Testis (tissue), 3 donors: ENCODE results near the gene RXFP3. TPM values are rescaled to one million over a fixed set of nuclear protein-coding genes. Genes with fewer than 3 reads are reported as not detected.
A peak's percentile ranks its signal among the peaks of the same experiment; 100 is the strongest.

Source experiments
- DNase-seq: peaks from one replicate; pipeline ENCODE4 v3.0.0-alpha.2; 2019
- H3K27ac ChIP-seq, 2 donors: fragments of 200-600 bp; sonication (generic); one replicate each; pipeline ENCODE4 v1.5.1; 2019
- H3K27me3 ChIP-seq: fragments of 200-600 bp; sonication (generic); one replicate; pipeline ENCODE4 v1.5.1; 2019
- H3K36me3 ChIP-seq: fragments of 200-600 bp; sonication (generic); one replicate; pipeline ENCODE4 v1.5.1; 2017; ENCODE audit warnings: low read depth; ENCODE audit errors: missing control alignments
- H3K4me1 ChIP-seq: fragments of 200-600 bp; sonication (generic); one replicate; pipeline ENCODE4 v1.5.1; 2019
- H3K4me3 ChIP-seq, 2 donors: fragments of 200-600 bp; sonication (generic); one replicate each; pipeline ENCODE4 v1.5.1; 2017 to 2019
- H3K9me3 ChIP-seq: fragments of 200-600 bp; sonication (generic); one replicate; pipeline ENCODE4 v1.5.1; 2017
- POLR2A ChIP-seq: fragments of 450-650 bp; IDR thresholded peaks from one replicate; pipeline ENCODE4 v1.6.1; 2017; ENCODE audit warnings: antibody characterized with exemption, mild to moderate bottlenecking, moderate library complexity
- WGBS, 2 donors: methylation state at CpG; one replicate each; pipeline ENCODE4 v1.1.5; 2018; 5-methylcytosine and 5-hydroxymethylcytosine counted together
- intact Hi-C: fragments of 100-400 bp; cut with DNase I; formaldehyde crosslinking; loops from one replicate; pipeline ENCODE4 v1.15.1; 2023; ENCODE audit warnings: low total_unique reads
- polyA plus RNA-seq: library from polyadenylated mRNA; stranded (reverse); fragments of 350-450 nt; fragmentation: Illumina TruSeq; extraction: RNeasy Lipid Tissue Mini Kit (QIAGEN cat#74804); gene quantifications from one replicate; pipeline ENCODE4 v1.2.3, GENCODE V29; 2014; ENCODE audit warnings: low read depth, low replicate concordance; ENCODE audit not compliant: insufficient read depth
- total RNA-seq, 2 donors: library from RNA; depleted of rRNA; stranded (reverse); fragments of >200 nt; gene quantifications; one replicate each; pipeline ENCODE4 v1.2.3, GENCODE V29; 2016
- TF ChIP-seq, protein P1 (sequence below), 3 experiments: fragments of 450-650 bp in 2 of 3; fragments of 200-600 bp in 1 of 3; sonication (generic) in 1 of 3; IDR thresholded peaks; one replicate each; pipeline ENCODE4 v1.5.1; 2016 to 2019; ENCODE audit warnings: antibody characterized with exemption in 3 of 3, mild to moderate bottlenecking in 2 of 3, moderate library complexity in 1 of 3

The RXFP3 gene
- total and polyA plus RNA-seq, 3 donors from 2014 or later: not detected

DNA sequence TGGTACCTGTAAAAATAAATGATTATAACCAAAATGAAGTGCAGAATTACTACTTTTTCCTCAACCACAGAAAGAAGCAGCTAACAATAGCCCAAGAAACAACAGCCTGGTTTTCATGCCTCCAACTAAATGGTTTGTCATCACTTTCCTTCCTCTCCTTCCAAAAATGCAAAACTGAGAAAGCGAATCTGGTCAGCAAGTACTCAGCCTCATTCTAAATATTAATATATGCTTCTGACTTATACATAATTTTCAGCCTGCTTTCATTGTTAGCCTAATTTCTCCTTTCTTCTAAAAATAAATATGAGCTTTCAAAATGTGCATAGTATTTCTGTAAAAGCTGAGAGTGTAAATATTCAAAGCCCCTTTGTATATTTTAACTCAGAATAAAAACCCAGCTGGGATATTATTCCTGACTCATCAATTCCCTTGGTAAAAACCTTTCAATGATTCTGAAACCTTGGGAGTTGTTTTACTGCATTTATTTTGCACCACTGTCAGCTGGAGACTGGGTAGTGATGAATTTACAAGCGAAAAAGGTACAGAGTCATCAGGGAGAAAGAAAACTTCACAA, 21.5 kb downstream of the RXFP3 start:
- TF ChIP-seq POLR2A: no peak
- TF ChIP-seq, protein P1, sequence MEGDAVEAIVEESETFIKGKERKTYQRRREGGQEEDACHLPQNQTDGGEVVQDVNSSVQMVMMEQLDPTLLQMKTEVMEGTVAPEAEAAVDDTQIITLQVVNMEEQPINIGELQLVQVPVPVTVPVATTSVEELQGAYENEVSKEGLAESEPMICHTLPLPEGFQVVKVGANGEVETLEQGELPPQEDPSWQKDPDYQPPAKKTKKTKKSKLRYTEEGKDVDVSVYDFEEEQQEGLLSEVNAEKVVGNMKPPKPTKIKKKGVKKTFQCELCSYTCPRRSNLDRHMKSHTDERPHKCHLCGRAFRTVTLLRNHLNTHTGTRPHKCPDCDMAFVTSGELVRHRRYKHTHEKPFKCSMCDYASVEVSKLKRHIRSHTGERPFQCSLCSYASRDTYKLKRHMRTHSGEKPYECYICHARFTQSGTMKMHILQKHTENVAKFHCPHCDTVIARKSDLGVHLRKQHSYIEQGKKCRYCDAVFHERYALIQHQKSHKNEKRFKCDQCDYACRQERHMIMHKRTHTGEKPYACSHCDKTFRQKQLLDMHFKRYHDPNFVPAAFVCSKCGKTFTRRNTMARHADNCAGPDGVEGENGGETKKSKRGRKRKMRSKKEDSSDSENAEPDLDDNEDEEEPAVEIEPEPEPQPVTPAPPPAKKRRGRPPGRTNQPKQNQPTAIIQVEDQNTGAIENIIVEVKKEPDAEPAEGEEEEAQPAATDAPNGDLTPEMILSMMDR (IDR thresholded peaks at IDR 0.05): no peak
- Histone ChIP-seq H3K4me1 (no peaks in the 10 kb centered on the region), H3K4me3 (no peak overlapping the region), H3K9me3 (no peaks in the 10 kb centered on the region), H3K27me3 (no peaks in the 10 kb centered on the region), H3K36me3 (no peaks in the 10 kb centered on the region), H3K27ac (no peak overlapping the region)
- 64 to 74% methylated on average over 2 of the region's 2 CpGs for WGBS, 2 donors
- intact Hi-C loops: no loop called here
- no peak for DNase-seq

DNA sequence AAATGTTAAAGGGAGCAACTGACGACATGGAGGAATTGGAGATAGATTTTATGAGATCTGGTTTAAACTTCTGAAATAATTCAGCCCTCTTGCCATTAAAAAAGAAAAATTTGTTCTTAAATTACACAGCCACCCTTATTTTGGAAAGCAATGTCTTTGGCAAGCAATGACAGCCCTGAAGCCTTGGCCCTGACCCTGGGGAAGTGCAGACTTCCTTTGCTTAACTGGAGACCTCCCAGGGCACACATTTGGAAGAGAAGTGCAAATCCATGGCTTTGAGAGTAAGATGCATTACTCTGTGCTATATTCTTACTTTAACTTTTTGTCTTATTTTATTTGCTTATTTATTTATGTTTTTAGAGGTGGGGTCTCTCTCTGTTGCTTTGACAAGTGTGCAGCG, 22.0 kb downstream of the RXFP3 start:
- 50 to 57% methylated on average over 2 of the region's 2 CpGs for WGBS, 2 donors
- peak; percentile 41 for DNase-seq
- Histone ChIP-seq H3K27ac (no peak overlapping the region), H3K4me3 (no peak overlapping the region), H3K9me3 (no peaks in the 10 kb centered on the region), H3K27me3 (no peaks in the 10 kb centered on the region), H3K36me3 (no peaks in the 10 kb centered on the region), H3K4me1 (no peaks in the 10 kb centered on the region)
- TF ChIP-seq, protein P1 (IDR thresholded peaks at IDR 0.05): no peak
- TF ChIP-seq POLR2A: no peak
- intact Hi-C loops: no loop called here

DNA sequence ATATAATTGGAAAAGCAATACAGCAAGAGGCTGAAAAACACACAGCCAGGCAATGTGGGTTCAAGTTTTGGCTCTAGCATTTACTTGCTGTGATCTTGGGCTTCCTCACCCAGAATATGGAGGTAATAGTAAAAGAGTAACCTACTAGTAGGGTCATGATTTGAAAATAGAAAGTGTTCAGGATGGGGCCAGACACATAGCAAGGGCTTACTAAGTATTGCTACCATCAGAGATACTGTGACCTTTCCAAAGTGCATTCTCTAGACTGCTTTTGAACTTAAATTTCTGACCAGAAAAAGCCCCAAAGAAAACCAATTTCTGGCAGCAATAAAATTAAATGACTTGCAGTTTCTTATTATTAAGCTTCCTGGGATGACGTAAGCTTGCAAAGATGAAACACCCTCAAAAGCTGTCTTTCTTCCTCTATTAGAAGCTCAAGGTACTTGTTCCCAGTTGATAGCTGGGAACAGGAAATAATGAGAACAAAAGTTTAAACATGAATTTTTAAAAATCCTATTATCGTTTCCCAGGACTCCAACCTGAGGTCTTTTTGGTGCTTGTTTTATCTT, 28.0 kb downstream of the RXFP3 start:
- no peak for TF ChIP-seq POLR2A
- TF ChIP-seq, protein P1 (IDR thresholded peaks at IDR 0.05): no peak
- 70 to 74% methylated on average over 2 of the region's 2 CpGs for WGBS, 2 donors
- Histone ChIP-seq H3K27ac (no peak overlapping the region), H3K4me3 (no peak overlapping the region), H3K4me1 (no peaks in the 10 kb centered on the region), H3K36me3 (no peaks in the 10 kb centered on the region), H3K27me3 (no peaks in the 10 kb centered on the region), H3K9me3 (no peaks in the 10 kb centered on the region)
- DNase-seq: no peak
- intact Hi-C loops: no loop called here

DNA sequence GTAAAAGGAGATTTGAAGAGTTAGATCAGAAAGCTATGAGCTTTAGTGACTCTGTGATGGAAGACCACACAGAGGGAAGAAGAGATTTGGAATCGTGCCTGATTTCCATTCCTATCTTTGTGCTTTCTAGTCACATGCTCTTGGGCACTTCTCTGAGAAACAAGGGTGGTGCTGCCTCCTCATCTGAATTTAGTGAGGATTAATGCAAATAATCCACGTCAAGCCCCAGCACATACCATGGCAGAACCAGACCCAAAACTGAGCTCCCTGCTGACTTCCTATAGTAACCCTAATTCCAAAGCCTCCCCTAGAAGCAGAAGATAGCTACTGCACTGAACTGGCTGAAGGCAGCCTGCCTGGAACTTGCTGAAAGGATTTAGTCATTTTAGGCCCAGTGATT, 30.6 kb downstream of the RXFP3 start:
- intact Hi-C loops: no loop called here
- 42 to 56% methylated on average over 2 of the region's 2 CpGs for WGBS, 2 donors
- Histone ChIP-seq H3K36me3 (no peaks in the 10 kb centered on the region), H3K9me3 (no peaks in the 10 kb centered on the region), H3K4me3 (no peak overlapping the region), H3K4me1 (peaks cover 4% of the 10 kb centered on the region), H3K27me3 (no peaks in the 10 kb centered on the region), H3K27ac (no peak overlapping the region)
- TF ChIP-seq POLR2A: no peak
- TF ChIP-seq, protein P1 (IDR thresholded peaks at IDR 0.05): no peak
- no peak for DNase-seq
